H1 (cell line): ENCODE results near the gene FOXN3. TPM values are rescaled to one million over a fixed set of nuclear protein-coding genes. Genes with fewer than 3 reads are reported as not detected.

ENCODE experiments used
- CTCF ChIA-PET: fragments of 300-600 bp; sonication (Branson Sonifier 250); formaldehyde crosslinking; loops from one replicate; lab custom pipeline; 2021; ENCODE audit not compliant: partially characterized antibody; lab: Charles Lee
- POLR2A ChIA-PET: fragments of 300-600 bp; sonication (Branson Sonifier 250); formaldehyde crosslinking; loops from one replicate; lab custom pipeline; 2021; ENCODE audit warnings: inconsistent platforms; ENCODE audit not compliant: partially characterized antibody; lab: Charles Lee
- DNase-seq, 2 experiments: peaks; one replicate each; pipeline versions ENCODE4 v3.0.0 to v3.0.0-alpha.2; 2010 to 2022; ENCODE audit warnings: low spot score in 2 of 2, low read depth in 1 of 2, mixed read lengths in 1 of 2
- FAIRE-seq: peaks from 2 replicates; lab custom pipeline; 2011; peaks lifted over from hg19 to GRCh38; lab: Jason Lieb, UNC
- H2AFZ ChIP-seq: 2 replicates; pipeline ENCODE4 v1.8.1; 2012; ENCODE audit warnings: low read length, inconsistent platforms
- H2AK5ac ChIP-seq: 2 replicates; pipeline ENCODE4 v1.6.1; 2013; ENCODE audit warnings: low read depth, low read length
- H2BK120ac ChIP-seq: replicated peaks from 2 replicates; pipeline ENCODE3; 2013; ENCODE audit warnings: low read depth, low read length, inconsistent platforms
- H2BK12ac ChIP-seq: 2 replicates; pipeline ENCODE4 v1.6.1; 2013; ENCODE audit warnings: low read depth, low read length
- H2BK15ac ChIP-seq: 2 replicates; pipeline ENCODE4 v1.6.1; 2013; ENCODE audit warnings: low read length
- H2BK20ac ChIP-seq: 2 replicates; pipeline ENCODE4 v1.6.1; 2013; ENCODE audit warnings: low read length
- H2BK5ac ChIP-seq: 2 replicates; pipeline ENCODE4 v1.6.1; 2013; ENCODE audit warnings: low read depth, low read length
- H3K14ac ChIP-seq: 2 replicates; pipeline ENCODE4 v1.6.1; 2013; ENCODE audit warnings: inconsistent platforms; ENCODE audit not compliant: insufficient read length
- H3K18ac ChIP-seq: 2 replicates; pipeline ENCODE4 v1.6.1; 2013; ENCODE audit warnings: low read length; ENCODE audit errors: extremely low read depth
- H3K23ac ChIP-seq: 2 replicates; pipeline ENCODE4 v1.6.1; 2013; ENCODE audit warnings: inconsistent platforms; ENCODE audit not compliant: insufficient read length
- H3K23me2 ChIP-seq: 2 replicates; pipeline ENCODE4 v1.6.1; 2013; ENCODE audit warnings: low read depth, low read length
- H3K27ac ChIP-seq: 2 replicates; pipeline ENCODE4 v1.6.1; 2011; ENCODE audit warnings: low read depth, low read length, inconsistent platforms
- H3K27me3 ChIP-seq, 4 experiments: replicated peaks in 1 of 4; 1 replicate in 1 of 4; 2 replicates in 3 of 4; pipeline versions ENCODE4 v1.6.1 to v1.8.1; 2011 to 2013; ENCODE audit warnings: low read length in 3 of 4, mild to moderate bottlenecking in 3 of 4, inconsistent platforms in 2 of 4, mixed read lengths in 2 of 4, moderate library complexity in 1 of 4; ENCODE audit not compliant: control insufficient read depth in 3 of 4, insufficient read depth in 3 of 4; ENCODE audit errors: extremely low read depth in 1 of 4
- H3K36me3 ChIP-seq, 4 experiments: 2 replicates each; pipeline versions ENCODE4 v1.6.1 to v1.8.1; 2011 to 2013; ENCODE audit warnings: mild to moderate bottlenecking in 4 of 4, low read length in 3 of 4, moderate library complexity in 2 of 4, control low read depth in 1 of 4, inconsistent platforms in 1 of 4; ENCODE audit not compliant: insufficient read depth in 4 of 4, control insufficient read depth in 2 of 4
- H3K4ac ChIP-seq: replicated peaks from 2 replicates; pipeline ENCODE3; 2013; ENCODE audit warnings: low read length, low read depth, mixed read lengths, inconsistent platforms; ENCODE audit not compliant: insufficient read length
- H3K4me1 ChIP-seq, 4 experiments: replicated peaks in 1 of 4; 1 replicate in 1 of 4; 2 replicates in 3 of 4; pipeline versions ENCODE4 v1.6.1 to v1.8.1; 2011 to 2013; ENCODE audit warnings: low read length in 3 of 4, inconsistent platforms in 2 of 4, mixed read lengths in 1 of 4; ENCODE audit not compliant: insufficient read depth in 4 of 4, control insufficient read depth in 3 of 4
- H3K4me2 ChIP-seq, 2 experiments: 2 replicates each; pipeline versions ENCODE4 v1.6.1 to v1.8.1; 2011 to 2013; ENCODE audit warnings: low read depth in 2 of 2, low read length in 2 of 2, control low read depth in 1 of 2, inconsistent platforms in 1 of 2, mild to moderate bottlenecking in 1 of 2; ENCODE audit not compliant: insufficient read depth in 1 of 2
- H3K4me3 ChIP-seq, 4 experiments: fragments of 200-600, 300-600 bp in 1 of 4; sonication (generic), shearing (Covaris generic), sonication (Bioruptor Twin) in 1 of 4; 2 replicates each; pipeline versions ENCODE4 v1.5.1 to v1.8.1; 2011 to 2016; ENCODE audit warnings: low read length in 4 of 4, low read depth in 3 of 4, control low read depth in 2 of 4, inconsistent platforms in 2 of 4, mild to moderate bottlenecking in 2 of 4, mixed read lengths in 1 of 4, moderate library complexity in 1 of 4; ENCODE audit not compliant: insufficient read depth in 2 of 4; ENCODE audit errors: extremely low read depth in 1 of 4
- H3K56ac ChIP-seq: replicated peaks from 2 replicates; pipeline ENCODE3; 2013; ENCODE audit warnings: low read depth, mild to moderate bottlenecking, mixed read lengths, low read length, inconsistent platforms; ENCODE audit not compliant: insufficient read length
- H3K79me1 ChIP-seq: 2 replicates; pipeline ENCODE4 v1.6.1; 2013; ENCODE audit warnings: low read depth, low read length, control low read depth
- H3K79me2 ChIP-seq, 2 experiments: 2 replicates each; pipeline versions ENCODE4 v1.6.1 to v1.8.1; 2012 to 2013; ENCODE audit warnings: low read length in 2 of 2, mild to moderate bottlenecking in 2 of 2, inconsistent platforms in 1 of 2; ENCODE audit not compliant: insufficient read depth in 2 of 2, control insufficient read depth in 1 of 2
- H3K9ac ChIP-seq, 4 experiments: replicated peaks in 1 of 4; 1 replicate in 1 of 4; 2 replicates in 3 of 4; pipeline versions ENCODE4 v1.6.1 to v1.8.1; 2011 to 2013; ENCODE audit warnings: low read depth in 3 of 4, low read length in 3 of 4, control low read depth in 2 of 4, mild to moderate bottlenecking in 2 of 4, moderate library complexity in 2 of 4, inconsistent platforms in 1 of 4; ENCODE audit errors: extremely low read depth in 1 of 4
- H3K9me3 ChIP-seq, 2 experiments: 2 replicates each; pipeline versions ENCODE4 v1.6.1 to v1.8.1; 2012 to 2013; ENCODE audit warnings: mild to moderate bottlenecking in 2 of 2, moderate library complexity in 2 of 2, control low read depth in 1 of 2, inconsistent platforms in 1 of 2, low read depth in 1 of 2, low read length in 1 of 2, mixed read lengths in 1 of 2; ENCODE audit not compliant: insufficient read depth in 2 of 2
- H4K20me1 ChIP-seq, 2 experiments: replicated peaks in 1 of 2; 2 replicates each; pipeline versions ENCODE3 to v1.8.1; 2011 to 2013; ENCODE audit warnings: inconsistent platforms in 2 of 2, low read length in 2 of 2, mild to moderate bottlenecking in 1 of 2; ENCODE audit not compliant: insufficient read depth in 2 of 2, control insufficient read depth in 1 of 2
- H4K5ac ChIP-seq: 2 replicates; pipeline ENCODE4 v1.6.1; 2013; ENCODE audit warnings: low read length, low read depth, mixed read lengths, inconsistent platforms; ENCODE audit not compliant: insufficient read length
- H4K8ac ChIP-seq: 2 replicates; pipeline ENCODE4 v1.8.0; 2013; ENCODE audit warnings: mild to moderate bottlenecking, moderate library complexity, low read length, inconsistent platforms; ENCODE audit not compliant: insufficient read depth; ENCODE audit errors: extremely low read depth
- H4K91ac ChIP-seq: replicated peaks from 2 replicates; pipeline ENCODE3; 2013; ENCODE audit warnings: low read length, mixed read lengths, inconsistent platforms; ENCODE audit not compliant: insufficient read length
- CREB1 ChIP-seq: IDR thresholded peaks from 2 replicates; pipeline ENCODE4 v1.6.1; 2012; ENCODE audit warnings: inconsistent platforms
- GABPA ChIP-seq: IDR thresholded peaks from 2 replicates; pipeline ENCODE4 v1.6.1; 2011; ENCODE audit warnings: mild to moderate bottlenecking, low read length, moderate library complexity, borderline replicate concordance; ENCODE audit not compliant: insufficient read depth
- HDAC6 ChIP-seq: IDR thresholded peaks from one replicate; pipeline ENCODE4 v1.7.1; 2012; ENCODE audit warnings: low read depth, mild to moderate bottlenecking, inconsistent platforms, low read length, moderate library complexity
- KDM4A ChIP-seq: IDR thresholded peaks from one replicate; pipeline ENCODE4 v1.7.1; 2012; ENCODE audit warnings: low read depth, mild to moderate bottlenecking, moderate library complexity, low read length, inconsistent platforms; ENCODE audit not compliant: severe bottlenecking
- POLR2AphosphoS5 ChIP-seq: IDR thresholded peaks from 2 replicates; pipeline ENCODE4 v1.6.1; 2011; ENCODE audit warnings: low read depth, low read length
- RBBP5 ChIP-seq: IDR thresholded peaks from 2 replicates; pipeline ENCODE4 v1.7.1; 2012; ENCODE audit warnings: low read depth, mild to moderate bottlenecking, inconsistent platforms, low read length, moderate library complexity, borderline replicate concordance
- RNF2 ChIP-seq: fragments of 200-900, 300-1000 bp; sonication (generic); IDR thresholded peaks from 2 replicates; pipeline ENCODE4 v1.7.1; 2016; ENCODE audit warnings: borderline replicate concordance, low read depth, mild to moderate bottlenecking, antibody characterized with exemption, low read length; ENCODE audit not compliant: poor library complexity, severe bottlenecking; ENCODE audit errors: missing control alignments
- SP4 ChIP-seq: IDR thresholded peaks from 2 replicates; pipeline ENCODE4 v1.6.1; 2012; ENCODE audit warnings: low read length, inconsistent platforms
- TAF1 ChIP-seq: IDR thresholded peaks from 2 replicates; pipeline ENCODE4 v1.6.1; 2011; ENCODE audit warnings: mild to moderate bottlenecking, low read depth, low read length
- TBP ChIP-seq: IDR thresholded peaks from 2 replicates; pipeline ENCODE4 v1.6.1; 2011; ENCODE audit warnings: low read depth, low read length, improper control_type of control experiment
- TEAD4 ChIP-seq: IDR thresholded peaks from 2 replicates; pipeline ENCODE4 v1.6.1; 2012; ENCODE audit warnings: low read depth, low read length, inconsistent platforms, mixed read lengths
- USF2 ChIP-seq: IDR thresholded peaks from 2 replicates; pipeline ENCODE4 v1.6.1; 2011; ENCODE audit warnings: low read length, improper control_type of control experiment
- ZNF274 ChIP-seq: IDR thresholded peaks from 2 replicates; pipeline ENCODE4 v1.7.0; 2012; ENCODE audit warnings: low read length, borderline replicate concordance; ENCODE audit errors: extremely low read depth
- WGBS, 2 experiments: shearing (Covaris generic) in 1 of 2; methylation state at CpG; one replicate each; pipeline versions ENCODE4 v1.1.6 to v1.1.7; 2013 to 2015; ENCODE audit warnings: low lambda C conversion rate in 2 of 2, mixed read lengths in 2 of 2, inconsistent platforms in 1 of 2, low coverage in 1 of 2, missing lambda C conversion rate in 1 of 2; ENCODE audit not compliant: insufficient replicate concordance in 2 of 2, insufficient coverage in 1 of 2, insufficient read length in 1 of 2; ENCODE audit errors: extremely low coverage in 1 of 2, missing lambda C conversion rate in 1 of 2; 5-methylcytosine and 5-hydroxymethylcytosine counted together
- polyA plus RNA-seq, 7 experiments: library from polyadenylated mRNA; depleted of rRNA in 3 of 7; stranded (reverse) in 5 of 7; unstranded in 2 of 7; fragments of >200 nt in 5 of 7; fragments of 200-250 nt in 2 of 7; gene quantifications; 1 replicate in 5 of 7; 2 replicates in 1 of 7; 4 replicates in 1 of 7; pipeline versions ENCODE4 v1.2.1 to v1.2.3, GENCODE V29; 2011 to 2013; ENCODE audit warnings: missing spikeins in 2 of 7, mixed read lengths in 2 of 7
- total RNA-seq: library from RNA; stranded (reverse); fragmentation: NEBNext Ultra II Directional; extraction: Animal tissue kit (Norgen Biotek cat#: 25700); gene quantifications from 2 replicates; pipeline ENCODE4 v1.2.1, GENCODE V29; 2021

The FOXN3 gene
- total and polyA plus RNA-seq, 2 of the 8 experiments (the other 6 are each of a cell fraction or from before 2014, with no cell fraction given), result 52.6 to 178 TPM

- DNase-seq (no peak), FAIRE-seq (no peak)
- Histone ChIP-seq H4K5ac (no peak overlapping the region), H3K4me2 (no peak overlapping the region), H4K20me1 (peaks cover 0 to 2% of the 10 kb centered on the region in 2 experiments), H3K14ac (no peak overlapping the region), H3K9me3 (no peaks in the 10 kb centered on the region), H2BK15ac (no peak overlapping the region), H3K27me3 (no peaks in the 10 kb centered on the region), H2BK12ac (no peak overlapping the region), H3K9ac (no peak overlapping the region), H2BK120ac (no peak overlapping the region), H3K4me1 (peaks cover 10 to 32% (median 29%) of the 10 kb centered on the region in 4 experiments), H3K27ac (no peak overlapping the region), H4K8ac (no peak overlapping the region), H2BK20ac (no peak overlapping the region), H2AFZ (no peak overlapping the region), H3K4ac (no peak overlapping the region), H3K56ac (no peak overlapping the region), H3K23me2 (no peaks in the 10 kb centered on the region; the same call in 1 of the 2 replicates), H4K91ac (no peak overlapping the region), H2BK5ac (no peak overlapping the region), H3K36me3 (peaks cover 0 to 7% (median 4%) of the 10 kb centered on the region in 4 experiments; a peak in 3 of 8 replicates), H2AK5ac (no peak overlapping the region), H3K79me1 (peaks cover 5% of the 10 kb centered on the region), H3K23ac (no peak overlapping the region), H3K4me3 (no peak overlapping the region), H3K79me2 (peaks cover 0 to 84% of the 10 kb centered on the region in 2 experiments; a peak in 3 of 4 replicates), H3K18ac (no peak overlapping the region)
- CTCF ChIA-PET, result interaction anchor here (0.6 to 2.2 kb wide), 7 partner anchors 8 to 263 kb away, joined by 3 to 6 read pairs (median 3); no protein-coding TSS in a partner anchor
- POLR2A ChIA-PET, result interaction anchor here (1.0 to 2.1 kb wide), 4 partner anchors 10 to 14 kb away, joined by 3 to 9 read pairs (median 4); no protein-coding TSS in a partner anchor
- WGBS, 2 experiments, result 90% methylated on average over 5 of the region's 6 CpGs; no CpG with 5 or more reads in 1 of the 2 experiments
- TF ChIP-seq TEAD4, result no peak
- TF ChIP-seq RBBP5, result no peak
- TF ChIP-seq GABPA, result no peak
- no peak for TF ChIP-seq USF2
- TF ChIP-seq TAF1, result no peak
- TF ChIP-seq CREB1, result no peak
- TF ChIP-seq KDM4A, result no peak
- TF ChIP-seq POLR2AphosphoS5, result no peak
- TF ChIP-seq ZNF274, result no peak
- TF ChIP-seq TBP, result no peak
- TF ChIP-seq HDAC6, result no peak
- no peak for TF ChIP-seq SP4
- no peak for TF ChIP-seq RNF2
Observed at GRCh38 chr14:89304561-89304960, 112.5 kb downstream of the FOXN3 start.
